H9 (cell line): Measurements from ENCODE around the gene MYLK3. TPM values are rescaled to one million over a fixed set of nuclear protein-coding genes. Genes with fewer than 3 reads are reported as not detected.

Experiments used
- DNase-seq: peaks from one replicate; pipeline ENCODE4 v3.0.0-alpha.2; 2017
- H2AFZ ChIP-seq: one replicate; pipeline ENCODE4 v1.6.1; 2013; ENCODE audit warnings: mild to moderate bottlenecking, low read length, control low read depth, moderate library complexity
- H2AK5ac ChIP-seq: 2 replicates; pipeline ENCODE4 v1.6.1; 2013; ENCODE audit warnings: low read length, control low read depth, mixed read lengths; ENCODE audit not compliant: insufficient read length
- H2BK120ac ChIP-seq: one replicate; pipeline ENCODE4 v1.6.1; 2013; ENCODE audit warnings: low read depth, mild to moderate bottlenecking, low read length, control low read depth, inconsistent platforms; ENCODE audit not compliant: poor library complexity, severe bottlenecking
- H2BK12ac ChIP-seq: 2 replicates; pipeline ENCODE4 v1.6.1; 2013; ENCODE audit warnings: low read length, control low read depth, mixed read lengths, low read depth; ENCODE audit not compliant: insufficient read length
- H2BK15ac ChIP-seq: 2 replicates; pipeline ENCODE4 v1.6.1; 2013; ENCODE audit warnings: low read depth, low read length, control low read depth
- H2BK20ac ChIP-seq: one replicate; pipeline ENCODE4 v1.6.1; 2013; ENCODE audit warnings: low read depth, mild to moderate bottlenecking, low read length, control low read depth, inconsistent platforms; ENCODE audit not compliant: poor library complexity, severe bottlenecking
- H2BK5ac ChIP-seq: 2 replicates; pipeline ENCODE4 v1.6.1; 2013; ENCODE audit warnings: low read length, control low read depth, mixed read lengths; ENCODE audit not compliant: insufficient read length
- H3K14ac ChIP-seq: 2 replicates; pipeline ENCODE4 v1.6.1; 2013; ENCODE audit warnings: low read length, control low read depth; ENCODE audit not compliant: insufficient read depth
- H3K18ac ChIP-seq: 2 replicates; pipeline ENCODE4 v1.6.1; 2013; ENCODE audit warnings: low read depth, mild to moderate bottlenecking, mixed read lengths, low read length, control low read depth; ENCODE audit not compliant: insufficient read length
- H3K23ac ChIP-seq: 2 replicates; pipeline ENCODE4 v1.6.1; 2013; ENCODE audit warnings: low read length, control low read depth, mixed read lengths, low read depth; ENCODE audit not compliant: insufficient read length
- H3K23me2 ChIP-seq: 2 replicates; pipeline ENCODE4 v1.6.1; 2013; ENCODE audit warnings: low read depth, mild to moderate bottlenecking, mixed read lengths, low read length, control low read depth; ENCODE audit not compliant: insufficient read length, poor library complexity, severe bottlenecking
- H3K27ac ChIP-seq: 2 replicates; pipeline ENCODE4 v1.5.1; 2013; ENCODE audit warnings: low read length, control low read depth, mixed read lengths, low read depth; ENCODE audit not compliant: insufficient read length
- H3K27me3 ChIP-seq: 2 replicates; pipeline ENCODE4 v1.6.1; 2013; ENCODE audit warnings: low read length, control low read depth, inconsistent platforms; ENCODE audit not compliant: insufficient read depth
- H3K4ac ChIP-seq: 2 replicates; pipeline ENCODE4 v1.6.1; 2013; ENCODE audit warnings: low read depth, mild to moderate bottlenecking, control low read depth, inconsistent platforms, low read length, moderate library complexity
- H3K4me1 ChIP-seq: 2 replicates; pipeline ENCODE4 v1.6.1; 2013; ENCODE audit warnings: low read length, control low read depth, inconsistent platforms; ENCODE audit not compliant: insufficient read depth
- H3K4me2 ChIP-seq: 2 replicates; pipeline ENCODE4 v1.6.1; 2013; ENCODE audit warnings: low read length, control low read depth, mixed read lengths; ENCODE audit not compliant: insufficient read length, insufficient read depth
- H3K56ac ChIP-seq: 2 replicates; pipeline ENCODE4 v1.6.1; 2013; ENCODE audit warnings: low read depth, mild to moderate bottlenecking, mixed read lengths, low read length, control low read depth; ENCODE audit not compliant: insufficient read length
- H3K79me1 ChIP-seq: 2 replicates; pipeline ENCODE4 v1.6.1; 2013; ENCODE audit warnings: low read depth, mild to moderate bottlenecking, moderate library complexity, low read length, control low read depth, inconsistent platforms; ENCODE audit not compliant: insufficient read depth, poor library complexity, severe bottlenecking
- H3K79me2 ChIP-seq: 2 replicates; pipeline ENCODE4 v1.6.1; 2013; ENCODE audit warnings: low read length, control low read depth, inconsistent platforms; ENCODE audit not compliant: insufficient read depth
- H3K9ac ChIP-seq: 2 replicates; pipeline ENCODE4 v1.6.1; 2013; ENCODE audit warnings: low read length, control low read depth, mixed read lengths; ENCODE audit not compliant: insufficient read length; ENCODE audit errors: extremely low read depth
- H3K9me3 ChIP-seq: one replicate; pipeline ENCODE4 v1.6.1; 2013; ENCODE audit warnings: low read depth, low read length, inconsistent platforms; ENCODE audit not compliant: control insufficient read depth
- H3T11ph ChIP-seq: one replicate; pipeline ENCODE4 v1.6.1; 2013; ENCODE audit warnings: mild to moderate bottlenecking, low read length, control low read depth, inconsistent platforms
- H4K20me1 ChIP-seq: one replicate; pipeline ENCODE4 v1.6.1; 2013; ENCODE audit not compliant: control insufficient read depth, insufficient read length, insufficient read depth
- H4K5ac ChIP-seq: 2 replicates; pipeline ENCODE4 v1.6.1; 2013; ENCODE audit warnings: low read depth, mild to moderate bottlenecking, mixed read lengths, low read length, control low read depth; ENCODE audit not compliant: insufficient read length
- H4K8ac ChIP-seq: replicated peaks from 2 replicates; pipeline ENCODE4 v1.6.1; 2013; ENCODE audit warnings: low read length, control low read depth, mixed read lengths, low read depth; ENCODE audit not compliant: insufficient read length
- H4K91ac ChIP-seq: 2 replicates; pipeline ENCODE4 v1.6.1; 2013; ENCODE audit warnings: low read depth, mild to moderate bottlenecking, moderate library complexity, mixed read lengths, low read length, control low read depth; ENCODE audit not compliant: insufficient read length
- H3K27ac Mint-ChIP-seq, 3 experiments: 2 replicates in 2 of 3; 3 replicates in 1 of 3; pipeline ENCODE4 v1.8.0; 2020 to 2021; ENCODE audit warnings: mixed read lengths in 3 of 3, mild to moderate bottlenecking in 1 of 3, moderate library complexity in 1 of 3
- H3K27me3 Mint-ChIP-seq: 2 replicates; pipeline ENCODE4 v1.8.0; 2021; ENCODE audit warnings: low read depth, mild to moderate bottlenecking, moderate library complexity, mixed read lengths
- H3K36me3 Mint-ChIP-seq, 3 experiments: 2 replicates in 2 of 3; 3 replicates in 1 of 3; pipeline ENCODE4 v1.8.0; 2020 to 2021; ENCODE audit warnings: low read depth in 3 of 3, mixed read lengths in 3 of 3; ENCODE audit not compliant: insufficient read depth in 1 of 3
- H3K4me1 Mint-ChIP-seq, 2 experiments: 2 replicates each; pipeline ENCODE4 v1.8.0; 2020; ENCODE audit warnings: mixed read lengths in 2 of 2
- H3K4me3 Mint-ChIP-seq, 2 experiments: 2 replicates in 1 of 2; 3 replicates in 1 of 2; pipeline ENCODE4 v1.8.0; 2020 to 2021; ENCODE audit warnings: mild to moderate bottlenecking in 2 of 2, mixed read lengths in 2 of 2, moderate library complexity in 1 of 2
- H3K9me3 Mint-ChIP-seq, 2 experiments: 2 replicates in 1 of 2; 3 replicates in 1 of 2; pipeline ENCODE4 v1.8.0; 2020; ENCODE audit warnings: mild to moderate bottlenecking in 2 of 2, mixed read lengths in 2 of 2, moderate library complexity in 1 of 2
- WGBS: extraction: QIAGEN DNeasy Blood & Tissue Kit; methylation state at CpG from one replicate; pipeline ENCODE4 v1.1.7; 2013; ENCODE audit warnings: missing lambda C conversion rate, low lambda C conversion rate, mixed read lengths; ENCODE audit not compliant: insufficient read length; ENCODE audit errors: extremely low coverage; 5-methylcytosine and 5-hydroxymethylcytosine counted together
- total RNA-seq: library from RNA; stranded (reverse); gene quantifications from 2 replicates; pipeline ENCODE4 v1.2.1, GENCODE V29; 2021
- TF ChIP-seq, protein P1 (sequence below): fragments of 200-600 bp; sonication (generic); conservative IDR thresholded peaks from 3 replicates; pipeline ENCODE4 v1.8.0; 2021; ENCODE audit warnings: antibody characterized with exemption, mild to moderate bottlenecking

MYLK3 gene
- total RNA-seq, 1 experiment from 2014 or later: 0.90 TPM

DNA sequence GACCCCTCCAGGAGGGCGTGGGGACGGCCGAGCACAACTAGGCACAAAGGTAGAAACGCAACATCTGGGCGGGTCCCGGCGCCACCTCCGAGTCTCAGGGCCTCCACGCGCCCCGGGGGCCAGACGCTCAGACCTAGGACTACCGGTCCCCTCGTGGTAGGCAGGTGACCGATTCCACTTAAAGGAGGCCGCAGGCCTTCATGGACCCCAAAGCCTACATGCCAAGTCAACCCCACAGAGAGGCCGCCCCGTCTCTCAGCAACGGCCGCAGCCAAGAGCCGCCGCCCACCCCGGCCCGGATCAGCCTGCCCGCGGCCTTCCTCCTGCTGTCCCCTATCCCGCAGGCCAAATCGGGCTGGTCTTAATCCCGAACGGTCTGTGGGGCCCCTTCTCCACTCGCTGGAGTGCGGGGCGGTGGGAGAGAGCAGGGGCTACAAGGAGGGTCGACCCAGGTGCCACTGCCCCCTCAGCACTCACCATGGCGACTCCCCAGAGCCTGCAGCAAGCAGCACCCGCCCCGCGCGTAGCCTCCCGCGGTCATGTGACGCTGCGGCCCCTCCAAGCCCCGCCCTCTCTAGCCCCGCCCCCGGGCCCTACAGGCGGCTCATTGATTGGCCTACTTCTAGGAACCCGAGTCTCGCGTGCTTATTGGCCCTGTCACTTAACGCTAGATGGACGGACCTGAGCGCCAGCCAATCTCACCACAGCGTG lies 59.3 kb downstream of the MYLK3 start, which contains the start of gene VPS35:
VPS35 (minus strand) TSS at position 525 of the 711 bp plus-strand sequence; CDS start at position 480, 45 bp downstream.
- Histone ChIP-seq H3K14ac (peak within 1 kb of the TSS; percentile 96), H2AFZ (no peak within 1 kb of the TSS), H3K23me2 (peaks cover 3% of the 10 kb centered on the region), H2BK12ac (no peak within 1 kb of the TSS), H4K8ac (no peak within 1 kb of the TSS), H2BK15ac (no peak within 1 kb of the TSS), H3K9me3 (no peaks in the 10 kb centered on the region), H3T11ph (no peak within 1 kb of the TSS), H3K56ac (no peak within 1 kb of the TSS), H3K23ac (no peak within 1 kb of the TSS), H3K9ac (peak within 1 kb of the TSS; percentile 95), H3K79me1 (no peaks in the 10 kb centered on the region), H4K91ac (no peak within 1 kb of the TSS), H3K4ac (no peak within 1 kb of the TSS; the same call in 1 of the 2 replicates), H2AK5ac (no peak within 1 kb of the TSS), H4K20me1 (no peaks in the 10 kb centered on the region), H2BK20ac (no peak within 1 kb of the TSS), H2BK120ac (no peak within 1 kb of the TSS), H3K27ac (peak within 1 kb of the TSS; percentile 62), H3K4me1 (no peaks in the 10 kb centered on the region; the same call in 1 of the 2 replicates), H3K18ac (peak within 1 kb of the TSS; percentile 99), H3K4me2 (peak within 1 kb of the TSS; percentile 93), H2BK5ac (peak within 1 kb of the TSS; percentile 66), H3K79me2 (peaks cover 38% of the 10 kb centered on the region; the same call in 1 of the 2 replicates), H4K5ac (peak within 1 kb of the TSS; percentile 63), H3K27me3 (no peaks in the 10 kb centered on the region)
- DNase-seq: peak; percentile 99
- WGBS: no CpG with 5 or more reads among the region's 54 CpGs
- Mint-ChIP-seq H3K27ac (peak within 1 kb of the TSS in 1 of 3 experiments; percentile 82; a peak in 2 of 7 replicates), H3K27me3 (no peaks in the 10 kb centered on the region), H3K36me3 (peaks cover 24 to 33% (median 29%) of the 10 kb centered on the region in 3 experiments), H3K4me3 (no peak within 1 kb of the TSS), H3K9me3 (no peaks in the 10 kb centered on the region), H3K4me1 (peaks cover 15 to 34% of the 10 kb centered on the region in 2 experiments)
- TF ChIP-seq, protein P1, sequence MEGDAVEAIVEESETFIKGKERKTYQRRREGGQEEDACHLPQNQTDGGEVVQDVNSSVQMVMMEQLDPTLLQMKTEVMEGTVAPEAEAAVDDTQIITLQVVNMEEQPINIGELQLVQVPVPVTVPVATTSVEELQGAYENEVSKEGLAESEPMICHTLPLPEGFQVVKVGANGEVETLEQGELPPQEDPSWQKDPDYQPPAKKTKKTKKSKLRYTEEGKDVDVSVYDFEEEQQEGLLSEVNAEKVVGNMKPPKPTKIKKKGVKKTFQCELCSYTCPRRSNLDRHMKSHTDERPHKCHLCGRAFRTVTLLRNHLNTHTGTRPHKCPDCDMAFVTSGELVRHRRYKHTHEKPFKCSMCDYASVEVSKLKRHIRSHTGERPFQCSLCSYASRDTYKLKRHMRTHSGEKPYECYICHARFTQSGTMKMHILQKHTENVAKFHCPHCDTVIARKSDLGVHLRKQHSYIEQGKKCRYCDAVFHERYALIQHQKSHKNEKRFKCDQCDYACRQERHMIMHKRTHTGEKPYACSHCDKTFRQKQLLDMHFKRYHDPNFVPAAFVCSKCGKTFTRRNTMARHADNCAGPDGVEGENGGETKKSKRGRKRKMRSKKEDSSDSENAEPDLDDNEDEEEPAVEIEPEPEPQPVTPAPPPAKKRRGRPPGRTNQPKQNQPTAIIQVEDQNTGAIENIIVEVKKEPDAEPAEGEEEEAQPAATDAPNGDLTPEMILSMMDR: peak; percentile 63
